OCI-LY1 (cell line): ENCODE results near the gene ZNF880.

ENCODE experiments used
- CTCF ChIP-seq: fragments of 200-600 bp; sonication (generic), shearing (Covaris generic); IDR thresholded peaks from 2 replicates; pipeline ENCODE4 v1.5.1; 2017; ENCODE audit warnings: mild to moderate bottlenecking, antibody characterized with exemption, low read length, moderate library complexity, mixed read lengths
- EZH2 ChIP-seq: fragments of 200-600 bp; sonication (generic), shearing (Covaris generic); IDR thresholded peaks from 2 replicates; pipeline ENCODE4 v1.8.0; 2017; ENCODE audit warnings: borderline replicate concordance, mixed run types, mild to moderate bottlenecking, antibody characterized with exemption, low read length, moderate library complexity, mixed read lengths

- TF ChIP-seq CTCF (no peak), EZH2 (no peak)
Measured at GRCh38 chr19:52398081-52398441, 28.3 kb downstream of the ZNF880 start.
